Jurkat, Clone E6-1 (cell line): ENCODE data around the gene FAM78B.

ENCODE experiments used
- DNase-seq: peaks from one replicate; pipeline ENCODE4 v3.0.0-alpha.2; 2011; ENCODE audit warnings: low read depth, low spot score
- H3K4me3 ChIP-seq: 2 replicates; pipeline ENCODE4 v1.5.1; 2011; ENCODE audit warnings: mild to moderate bottlenecking, low read length, control low read depth, moderate library complexity

Gene FAM78B

GRCh38 chr1:166082601-166083000 is 84.2 kb downstream of the FAM78B start:
- no peak overlapping the region for H3K4me3 ChIP-seq
- DNase-seq, result no peak

DNA sequence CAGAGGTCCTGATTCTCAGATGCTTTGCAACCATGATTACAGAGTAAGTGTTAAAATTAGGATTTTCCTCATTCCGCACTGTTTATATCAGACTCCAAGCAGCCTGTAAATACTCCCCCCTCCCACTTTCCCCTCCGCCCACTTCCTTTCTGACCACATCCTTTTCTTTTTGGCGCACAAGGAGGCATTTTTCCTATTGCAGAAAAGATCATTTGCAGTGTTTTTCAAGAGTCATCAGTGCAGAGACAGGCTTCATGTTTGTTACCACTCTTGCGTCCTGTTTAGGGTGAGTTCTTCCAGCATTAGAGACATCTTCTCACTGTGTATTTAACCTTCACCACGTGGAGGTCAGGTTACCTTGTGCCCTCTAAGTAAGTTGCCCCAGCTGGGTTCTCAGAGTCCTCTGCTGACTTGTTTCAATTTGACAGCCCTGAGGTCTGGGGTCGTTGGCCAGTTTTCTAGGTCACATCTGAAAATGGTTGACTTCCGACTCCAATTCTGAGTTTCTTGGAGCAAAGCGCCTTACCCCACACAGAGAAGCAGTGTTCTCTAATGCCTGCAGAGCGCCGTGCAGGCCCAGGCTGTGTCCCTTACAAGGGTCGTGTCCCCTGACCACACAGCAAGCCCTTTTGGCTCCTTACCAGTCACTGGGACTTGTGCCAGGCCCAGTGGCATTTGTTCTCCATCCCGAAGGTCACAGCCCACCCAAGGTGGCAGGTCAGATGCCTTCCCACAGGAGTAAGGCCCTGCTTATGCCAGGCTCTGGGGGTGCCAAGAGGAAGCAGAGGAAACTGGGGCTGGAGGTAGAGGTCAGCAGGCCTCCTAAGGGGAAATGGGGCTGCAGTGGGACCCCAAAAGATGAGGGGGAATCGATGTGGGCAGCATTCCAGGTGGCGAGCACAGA is 85.6 kb downstream of the FAM78B start:
- H3K4me3 ChIP-seq, result peak overlapping the region; percentile 41
- DNase-seq, result peak; percentile 81

- H3K4me3 ChIP-seq, result peak overlapping the region; percentile 41
- peak; percentile 70 for DNase-seq
Observed at GRCh38 chr1:166080277-166080966, 86.4 kb downstream of the FAM78B start.

DNA sequence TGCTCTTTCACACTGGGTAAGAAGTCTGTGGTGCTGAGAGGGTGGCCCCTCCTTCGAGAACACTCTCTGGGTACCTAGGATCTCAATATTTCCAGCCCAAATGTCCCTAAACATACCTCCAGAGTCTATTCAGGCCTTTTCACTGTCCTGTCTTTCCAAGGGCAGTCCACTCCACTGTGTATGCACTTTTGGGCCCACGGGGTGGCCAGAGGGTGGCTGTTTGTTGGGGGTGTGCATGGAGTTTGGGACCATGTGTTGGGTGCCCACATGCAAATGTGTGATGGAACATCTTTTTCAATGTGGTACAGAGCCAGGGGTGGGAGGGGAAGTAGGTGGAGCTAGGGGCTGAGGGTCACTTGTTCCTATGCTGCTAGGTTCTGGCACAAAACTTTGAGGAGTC is 87.5 kb downstream of the FAM78B start:
- H3K4me3 ChIP-seq, result no peak overlapping the region
- no peak for DNase-seq

DNA sequence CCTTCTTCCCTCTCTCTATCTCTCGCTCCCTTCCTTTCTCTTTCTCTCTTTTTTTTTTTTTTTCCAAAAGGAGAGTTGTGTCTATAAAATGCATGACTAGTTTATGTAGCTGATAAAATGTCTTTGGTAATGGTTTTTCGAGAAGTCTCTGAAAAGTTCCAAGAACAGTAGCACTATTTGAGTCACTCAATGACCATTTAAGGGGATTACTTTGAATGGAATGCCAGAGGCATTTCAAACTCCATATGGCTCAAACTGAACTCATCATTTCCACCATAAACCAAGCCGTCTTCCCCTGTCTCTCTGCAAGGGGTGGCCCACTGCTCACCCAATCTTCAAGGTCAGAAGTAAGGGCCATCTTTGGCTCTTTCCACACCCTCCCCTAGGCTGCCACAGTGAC is 93.3 kb downstream of the FAM78B start:
- no peak overlapping the region for H3K4me3 ChIP-seq
- DNase-seq, result no peak

- DNase-seq, result peak; percentile 28
- H3K4me3 ChIP-seq, result no peak overlapping the region
Observed at GRCh38 chr1:166069390-166069789, 97.4 kb downstream of the FAM78B start.

GRCh38 chr1:166066107-166066506 is 100.7 kb downstream of the FAM78B start:
- no peak overlapping the region for H3K4me3 ChIP-seq
- no peak for DNase-seq

DNA sequence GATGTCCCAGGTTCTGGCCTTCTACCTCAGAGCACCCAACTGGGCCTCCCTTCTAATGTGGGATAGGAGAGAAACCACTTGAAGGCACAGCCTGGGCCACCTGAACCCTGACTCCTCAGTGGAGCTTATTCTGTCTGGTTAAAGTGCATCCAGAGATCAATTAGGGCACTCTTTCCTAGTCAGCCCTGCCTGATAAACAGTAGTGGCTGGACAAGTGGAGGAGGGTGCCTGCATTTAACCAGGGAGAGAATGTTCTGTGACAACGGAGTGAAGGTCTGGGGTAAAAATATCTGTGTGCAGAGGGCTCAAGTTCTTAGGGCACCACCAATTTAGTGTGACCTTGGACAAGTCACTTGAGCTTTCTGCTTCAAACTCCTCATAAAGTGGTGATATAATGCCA is 101.8 kb downstream of the FAM78B start:
- DNase-seq, result no peak
- H3K4me3 ChIP-seq, result no peak overlapping the region

DNA sequence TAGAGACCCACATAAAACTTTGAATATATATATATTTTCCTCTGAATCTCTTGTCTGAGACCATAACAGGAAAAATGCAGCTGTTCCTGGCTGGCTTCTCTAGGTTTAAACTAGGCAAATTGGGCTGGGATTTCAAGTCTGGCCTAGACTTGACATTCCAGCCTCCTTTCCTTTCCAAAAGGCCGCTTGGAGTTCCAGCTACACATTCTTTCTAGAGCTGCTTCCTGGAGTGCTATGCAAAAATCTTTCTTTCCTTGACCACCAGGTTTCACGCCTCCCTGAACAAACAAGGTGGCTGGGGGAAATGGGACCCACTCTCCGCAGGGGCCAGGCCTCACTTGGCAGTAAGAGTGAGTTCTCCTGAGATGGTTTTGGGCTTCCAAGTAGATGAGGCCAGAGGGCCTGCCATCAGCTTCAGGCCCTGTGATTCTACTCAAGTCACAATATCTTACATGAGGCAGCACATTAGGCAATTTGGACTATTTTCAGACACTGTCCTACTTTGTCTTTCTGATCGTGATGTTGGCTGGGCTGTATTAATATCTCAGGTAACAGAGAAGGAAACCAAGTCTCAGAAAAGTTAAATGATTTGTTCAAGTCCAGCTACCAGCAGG is 102.4 kb downstream of the FAM78B start:
- DNase-seq, result no peak
- H3K4me3 ChIP-seq, result no peak overlapping the region

- DNase-seq, result no peak
- H3K4me3 ChIP-seq, result no peak overlapping the region
Observed at GRCh38 chr1:166063701-166064100, 103.1 kb downstream of the FAM78B start.

DNA sequence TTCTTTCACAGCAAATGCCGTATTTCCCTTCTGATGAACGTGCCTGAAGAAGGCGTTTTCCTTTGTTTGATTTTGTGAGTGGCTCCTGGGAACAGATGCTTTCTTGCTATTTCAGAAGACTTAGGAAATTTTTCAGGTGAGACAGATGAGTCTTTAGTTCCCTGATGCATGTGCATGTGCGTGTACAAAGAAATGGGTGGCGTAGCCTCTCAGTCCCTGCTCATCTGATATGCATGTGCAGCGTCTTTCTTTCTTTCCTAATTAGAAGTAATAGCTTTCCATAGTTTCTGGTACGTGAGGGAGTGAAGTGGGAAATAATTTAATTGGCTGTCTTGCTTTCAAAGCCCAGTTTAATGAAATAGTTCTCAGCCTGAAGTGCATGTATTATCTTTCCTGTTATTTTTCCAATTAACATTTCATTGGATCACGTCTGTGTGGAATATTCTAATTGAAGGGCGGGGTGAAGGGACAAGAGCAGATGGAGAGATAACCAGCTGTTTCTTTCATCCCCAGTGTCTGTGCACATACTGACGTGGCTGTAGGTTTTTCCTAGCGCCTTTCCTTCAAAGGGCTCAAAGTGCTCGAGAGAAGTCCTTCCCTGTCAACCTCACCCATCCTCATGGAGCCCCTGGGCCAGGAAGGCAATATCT is 104.3 kb downstream of the FAM78B start:
- H3K4me3 ChIP-seq, result no peak overlapping the region
- DNase-seq, result no peak

DNA sequence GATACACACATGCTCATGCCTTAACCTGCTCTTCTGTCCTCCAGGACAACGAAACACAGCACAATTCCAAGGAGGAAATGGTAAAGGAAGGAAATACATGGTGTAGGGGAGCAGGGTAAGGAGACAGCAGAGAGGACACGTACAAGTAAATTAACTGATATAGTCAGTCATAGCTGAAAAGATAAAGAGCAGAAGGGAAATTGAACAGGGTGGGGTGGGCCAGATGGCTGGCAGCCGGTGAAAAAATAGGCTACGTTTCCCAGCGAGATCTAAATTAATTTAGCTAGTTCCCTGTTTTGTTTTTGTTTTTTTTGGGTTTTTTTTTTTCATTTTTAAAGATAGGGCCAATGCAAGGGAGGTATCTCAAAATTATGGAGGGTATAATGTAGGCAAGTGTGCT is 109.2 kb downstream of the FAM78B start:
- DNase-seq, result no peak

GRCh38 chr1:166053395-166053794 is 113.4 kb downstream of the FAM78B start:
- H3K4me3 ChIP-seq, result no peak overlapping the region
- no peak for DNase-seq

More for the DNA sequence above, 109.2 kb downstream of the FAM78B start:
- H3K4me3 ChIP-seq, result no peak overlapping the region

DNA sequence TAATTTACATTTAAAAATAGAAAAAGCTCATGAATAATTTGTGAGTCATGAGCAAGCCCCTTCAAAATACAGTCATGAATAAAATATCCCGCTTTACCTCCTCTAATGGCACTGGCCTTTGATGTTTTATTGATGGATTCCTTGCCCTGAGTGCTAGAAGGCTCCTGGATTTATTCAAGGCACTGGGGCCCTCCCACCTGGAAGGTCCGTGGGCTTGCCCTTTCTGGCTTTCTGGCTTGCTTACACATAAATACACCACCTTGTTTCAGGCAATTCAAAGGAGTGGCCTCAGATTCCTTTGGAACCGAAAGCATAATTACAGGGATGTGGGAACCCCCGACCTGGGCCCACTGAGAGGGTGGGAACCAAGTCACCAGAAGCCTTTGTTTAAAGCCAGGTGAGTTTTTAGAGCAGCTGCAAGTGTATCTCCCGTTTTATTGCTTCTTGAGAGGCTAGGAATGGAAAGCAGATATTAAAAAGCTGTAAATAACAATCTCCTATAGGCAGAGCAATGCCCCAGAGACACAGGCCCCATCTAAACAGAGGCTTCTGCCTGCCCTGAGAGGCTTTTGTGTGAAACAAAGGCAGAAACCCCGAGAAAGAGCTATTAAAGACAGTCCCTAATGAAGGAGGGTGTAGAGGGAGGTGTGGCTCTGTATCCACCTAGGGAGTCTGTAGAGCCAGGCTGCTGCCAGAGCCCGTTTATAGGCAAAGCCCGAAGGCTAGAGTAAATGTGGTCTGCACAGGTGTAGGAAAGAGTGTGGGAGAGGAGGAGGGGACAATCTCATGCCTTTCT is 126.4 kb downstream of the FAM78B start:
- no peak overlapping the region for H3K4me3 ChIP-seq
- no peak for DNase-seq

- no peak overlapping the region for H3K4me3 ChIP-seq
- no peak for DNase-seq
Observed at GRCh38 chr1:166039436-166040201, 127.2 kb downstream of the FAM78B start.

GRCh38 chr1:166036092-166036491 is 130.7 kb downstream of the FAM78B start:
- no peak for DNase-seq
- no peak overlapping the region for H3K4me3 ChIP-seq

GRCh38 chr1:166032572-166033371 is 134.0 kb downstream of the FAM78B start:
- no peak for DNase-seq

More at GRCh38 chr1:166032572-166033371, 134.0 kb downstream of the FAM78B start:
- no peak overlapping the region for H3K4me3 ChIP-seq
